PC-3 (cell line): ENCODE data around the gene CEP85. TPM values are rescaled to one million over a fixed set of nuclear protein-coding genes. Genes with fewer than 3 reads are reported as not detected.

ENCODE experiments used
- ATAC-seq: fragments of 200-7000 bp; cut with Tn5 transposase; 2 replicates; pipeline ENCODE4 v1.9.1; 2020; ENCODE audit warnings: mild to moderate bottlenecking, moderate library complexity
- BruUV-seq: library from RNA; stranded (reverse); fragments of 400-500 nt; replicated peaks from 2 replicates; lab custom pipeline; 2021; lab: Mats Ljungman, UMichigan
- CTCF ChIA-PET: fragments of 300-600 bp; sonication (Branson Sonifier 250); formaldehyde crosslinking; loops from one replicate; lab custom pipeline; 2022; ENCODE audit warnings: antibody characterized with exemption; lab: Charles Lee
- POLR2A ChIA-PET: fragments of 300-600 bp; sonication (Branson Sonifier 250); formaldehyde crosslinking; loops from one replicate; lab custom pipeline; 2022; ENCODE audit warnings: antibody characterized with exemption; ENCODE audit not compliant: unreplicated experiment; lab: Charles Lee
- DNase-seq: peaks from one replicate; pipeline ENCODE4 v3.0.0-alpha.2; 2015
- H2AFZ ChIP-seq: fragments of 300-600 bp; sonication (generic); 2 replicates; pipeline ENCODE4 v1.6.0; 2016; ENCODE audit warnings: antibody characterized with exemption, low read length
- H3F3A ChIP-seq: fragments of 300-600 bp; sonication (generic); one replicate; pipeline ENCODE4 v1.6.0; 2017; ENCODE audit warnings: antibody characterized with exemption, low read length, control low read depth, mild to moderate bottlenecking; ENCODE audit not compliant: unreplicated experiment
- H3K27ac ChIP-seq: fragments of 300-600 bp; sonication (generic); 2 replicates; pipeline ENCODE4 v1.5.1; 2016; ENCODE audit warnings: mild to moderate bottlenecking, low read length
- H3K27me3 ChIP-seq: fragments of 300-600 bp; sonication (generic); 2 replicates; pipeline ENCODE4 v1.6.1; 2016; ENCODE audit warnings: low read length, mixed read lengths
- H3K36me3 ChIP-seq: fragments of 300-600 bp; sonication (generic); 2 replicates; pipeline ENCODE4 v1.6.1; 2016; ENCODE audit warnings: low read depth, mixed run types, low read length, mixed read lengths
- H3K4me1 ChIP-seq: fragments of 300-600 bp; sonication (generic); 2 replicates; pipeline ENCODE4 v1.5.1; 2016; ENCODE audit warnings: low read length; ENCODE audit not compliant: insufficient read depth
- H3K4me2 ChIP-seq: fragments of 300-600 bp; sonication (generic); 2 replicates; pipeline ENCODE4 v1.6.0; 2016; ENCODE audit warnings: low read length
- H3K4me3 ChIP-seq: fragments of 300-600 bp; sonication (generic); 2 replicates; pipeline ENCODE4 v1.5.1; 2016; ENCODE audit warnings: mild to moderate bottlenecking, low read length, mixed read lengths
- H3K79me2 ChIP-seq: fragments of 300-600 bp; sonication (generic); 2 replicates; pipeline ENCODE4 v1.6.1; 2017; ENCODE audit warnings: low read length, mixed read lengths
- H3K9ac ChIP-seq: fragments of 300-600 bp; sonication (generic); 2 replicates; pipeline ENCODE4 v1.6.0; 2016; ENCODE audit warnings: mild to moderate bottlenecking, low read length
- H3K9me2 ChIP-seq: fragments of 300-600 bp; sonication (generic); replicated peaks from 2 replicates; pipeline ENCODE4 v1.6.1; 2016; ENCODE audit warnings: mixed run types, low read length, mixed read lengths
- H3K9me3 ChIP-seq: fragments of 300-600 bp; sonication (generic); 2 replicates; pipeline ENCODE4 v1.6.1; 2016; ENCODE audit warnings: low read length, mixed read lengths
- H4K20me1 ChIP-seq: fragments of 300-600 bp; sonication (generic); 2 replicates; pipeline ENCODE4 v1.6.1; 2016; ENCODE audit warnings: low read length, mixed read lengths
- CTCF ChIP-seq: fragments of 300-600 bp; sonication (generic); conservative IDR thresholded peaks from 2 replicates; pipeline ENCODE4 v1.5.1; 2017; ENCODE audit warnings: antibody characterized with exemption, low read depth, mild to moderate bottlenecking, low read length
- EZH2 ChIP-seq: fragments of 300-600 bp; sonication (generic); IDR thresholded peaks from one replicate; pipeline ENCODE4 v1.6.1; 2017; ENCODE audit warnings: antibody characterized with exemption, mild to moderate bottlenecking, low read length; ENCODE audit not compliant: unreplicated experiment
- EZH2phosphoT487 ChIP-seq: fragments of 300-600 bp; sonication (generic); IDR thresholded peaks from 2 replicates; pipeline ENCODE4 v1.6.1; 2018; ENCODE audit warnings: mild to moderate bottlenecking, antibody characterized with exemption, low read length, borderline replicate concordance
- intact Hi-C: fragments of 100-400 bp; cut with micrococcal nuclease; formaldehyde crosslinking; loops from 2 replicates; pipeline ENCODE4 v1.9.0; 2023
- total RNA-seq: library from RNA; depleted of rRNA; stranded (reverse); fragments of >200 nt; gene quantifications from 2 replicates; pipeline ENCODE4 v1.2.3, GENCODE V29; 2014

The CEP85 gene
- total RNA-seq, 1 experiment from 2014 or later: 30.6 TPM

- BruUV-seq: no TSS peak
- H2AFZ ChIP-seq: peak overlapping the region; percentile 84
- intact Hi-C loops: loop anchor here (1.0 to 5.0 kb wide), 4 partner anchors 40 to 124 kb away; partner anchors contain the start of genes C1orf232, PDIK1L and ZNF593
- H3K9ac ChIP-seq: peak overlapping the region; percentile 87
- peaks cover 56% of the 10 kb centered on the region for H3K79me2 ChIP-seq
- peak overlapping the region; percentile 96 for H3K4me3 ChIP-seq
- H3K9me3 ChIP-seq: no peaks in the 10 kb centered on the region
- peaks cover 2% of the 10 kb centered on the region; the same call in 1 of the 2 replicates for H3K36me3 ChIP-seq
- ChIA-PET POLR2A (interaction anchor here (0.6 to 0.8 kb wide), 4 partner anchors 39 to 587 kb away, joined by 3 to 8 read pairs (median 3); partner anchors contain the start of gene DHDDS), CTCF (interaction anchor here (0.6 to 1.9 kb wide), 16 partner anchors 24 to 344 kb away, joined by 3 to 24 read pairs (median 4); partner anchors contain the start of genes CATSPER4, CNKSR1, DHDDS and SH3BGRL3)
- peak overlapping the region; percentile 83 for H3K4me2 ChIP-seq
- H3K27me3 ChIP-seq: no peaks in the 10 kb centered on the region
- H3K27ac ChIP-seq: peak overlapping the region; percentile 48
- peaks cover 2% of the 10 kb centered on the region for H4K20me1 ChIP-seq
- H3K4me1 ChIP-seq: peaks cover 25% of the 10 kb centered on the region
- DNase-seq (peak; percentile 48), ATAC-seq (no peak)
- no peaks in the 10 kb centered on the region for H3K9me2 ChIP-seq
- H3F3A ChIP-seq: no peaks in the 10 kb centered on the region
- TF ChIP-seq CTCF (peak; percentile 36), EZH2phosphoT487 (no peak), EZH2 (no peak)
Observed at GRCh38 chr1:26234644-26235370, 807 bp downstream of the CEP85 start.

GRCh38 chr1:26237230-26237966 is 3.4 kb downstream of the CEP85 start:
- no peaks in the 10 kb centered on the region for H3K27me3 ChIP-seq
- H3F3A ChIP-seq: no peaks in the 10 kb centered on the region
- H3K9ac ChIP-seq: peak overlapping the region; percentile 2; the same call in 1 of the 2 replicates
- peak overlapping the region; percentile 83 for H3K4me2 ChIP-seq
- H3K36me3 ChIP-seq: peaks cover 11% of the 10 kb centered on the region; the same call in 1 of the 2 replicates
- H3K9me2 ChIP-seq: no peaks in the 10 kb centered on the region
- peaks cover 82% of the 10 kb centered on the region for H3K79me2 ChIP-seq
- H2AFZ ChIP-seq: peak overlapping the region; percentile 29
- H3K9me3 ChIP-seq: no peaks in the 10 kb centered on the region
- H3K4me1 ChIP-seq: peaks cover 25% of the 10 kb centered on the region
- H4K20me1 ChIP-seq: peaks cover 7% of the 10 kb centered on the region
- ChIA-PET POLR2A (interaction anchor here (0.7 kb wide), 1 partner anchor 1820 kb away, joined by 3 read pairs; no protein-coding TSS in a partner anchor), CTCF (no interaction called here)
- no peak for TF ChIP-seq EZH2
- TF ChIP-seq CTCF: no peak
- TF ChIP-seq EZH2phosphoT487: no peak
- intact Hi-C loops: no loop called here
- DNase-seq: peak; percentile 35
- no TSS peak for BruUV-seq
- ATAC-seq: no peak
- peak overlapping the region; percentile 96 for H3K4me3 ChIP-seq
- H3K27ac ChIP-seq: peak overlapping the region; percentile 59
